GM12892 (cell line): ENCODE measurements around the gene OPRL1.
"Not testable (repeated sequence)": the region's sequence is repeated elsewhere in the genome, so short reads cannot be mapped to it uniquely, and the experiment has no call there.

Source experiments
- DNase-seq: peaks from one replicate; pipeline ENCODE4 v3.0.0; 2011; ENCODE audit not compliant: insufficient read length
- FAIRE-seq: peaks from 2 replicates; lab custom pipeline; 2011; peaks lifted over from hg19 to GRCh38; lab: Jason Lieb, UNC
- POLR2A ChIP-seq: IDR thresholded peaks from 2 replicates; pipeline ENCODE4 v1.6.1; 2011; ENCODE audit warnings: low read depth, low read length, control low read depth
- POLR2AphosphoS5 ChIP-seq: IDR thresholded peaks from 2 replicates; pipeline ENCODE4 v1.6.1; 2011; ENCODE audit warnings: low read depth, low read length, control low read depth
- TAF1 ChIP-seq: IDR thresholded peaks from 2 replicates; pipeline ENCODE4 v1.6.1; 2011; ENCODE audit warnings: low read depth, mild to moderate bottlenecking, control low read depth, low read length, borderline replicate concordance

OPRL1 gene

GRCh38 chr20:64129146-64129782 is 49.4 kb downstream of the OPRL1 start:
- DNase-seq (no peak), FAIRE-seq (no peak)
- no peak for TF ChIP-seq POLR2AphosphoS5
- no peak for TF ChIP-seq TAF1

- TF ChIP-seq TAF1 (no peak), POLR2AphosphoS5 (no peak), POLR2A (no peak)
- DNase-seq (no peak), FAIRE-seq (no peak)
Measured at GRCh38 chr20:64130271-64130670, 50.4 kb downstream of the OPRL1 start.

- TF ChIP-seq POLR2A (no peak), POLR2AphosphoS5 (no peak), TAF1 (no peak)
- FAIRE-seq (no peak), DNase-seq (no peak)
Measured at GRCh38 chr20:64130876-64131275, 51.0 kb downstream of the OPRL1 start.

- FAIRE-seq (no peak), DNase-seq (peak; percentile 8)
- TF ChIP-seq TAF1 (no peak), POLR2A (no peak), POLR2AphosphoS5 (no peak)
Measured at GRCh38 chr20:64131406-64131805, 51.5 kb downstream of the OPRL1 start.

GRCh38 chr20:64133951-64134407 is 54.1 kb downstream of the OPRL1 start:
- DNase-seq (peak; percentile 12), FAIRE-seq (no peak)
- TF ChIP-seq TAF1 (no peak), POLR2A (no peak), POLR2AphosphoS5 (no peak)

- DNase-seq, FAIRE-seq: not testable (repeated sequence)
Measured at GRCh38 chr20:64134744-64135143, 54.9 kb downstream of the OPRL1 start.

GRCh38 chr20:64136004-64136710 is 56.3 kb downstream of the OPRL1 start:
- DNase-seq (no peak), FAIRE-seq (no peak)

GRCh38 chr20:64137598-64138031 is 57.7 kb downstream of the OPRL1 start:
- no peak for TF ChIP-seq TAF1
- TF ChIP-seq POLR2A, result no peak
- no peak for TF ChIP-seq POLR2AphosphoS5
- FAIRE-seq (no peak), DNase-seq (no peak)

More at GRCh38 chr20:64136004-64136710, 56.3 kb downstream of the OPRL1 start:
- no peak for TF ChIP-seq POLR2AphosphoS5

GRCh38 chr20:64138276-64138815 is 58.5 kb downstream of the OPRL1 start:
- no peak for TF ChIP-seq POLR2AphosphoS5
- no peak for TF ChIP-seq TAF1
- no peak for TF ChIP-seq POLR2A
- DNase-seq (peak; percentile 6), FAIRE-seq (no peak)

GRCh38 chr20:64139199-64140060 is 59.5 kb downstream of the OPRL1 start:
- TF ChIP-seq POLR2AphosphoS5 (no peak), TAF1 (no peak), POLR2A (no peak)
- FAIRE-seq (no peak), DNase-seq (peak; percentile 8)
